SU-DHL-6 (cell line): ENCODE results near the gene LAYN.

ENCODE experiments used
- H2AFZ ChIP-seq: fragments of 200-600 bp; sonication (generic); 2 replicates; pipeline ENCODE4 v1.6.1; 2014; ENCODE audit warnings: low read depth, mild to moderate bottlenecking, moderate library complexity, mixed read lengths, antibody characterized with exemption, low read length; ENCODE audit not compliant: severe bottlenecking
- H3F3A ChIP-seq: fragments of 200-600 bp; shearing (Covaris generic); 2 replicates; pipeline ENCODE4 v1.6.0; 2016; ENCODE audit warnings: antibody characterized with exemption, mild to moderate bottlenecking; ENCODE audit not compliant: insufficient read depth
- H3K27ac ChIP-seq: fragments of 200-600 bp; sonication (generic); 2 replicates; pipeline ENCODE4 v1.5.1; 2016; ENCODE audit warnings: low read depth, mild to moderate bottlenecking, low read length, moderate library complexity, mixed read lengths
- H3K27me3 ChIP-seq: fragments of 200-600 bp; sonication (generic), shearing (Covaris generic); 2 replicates; pipeline ENCODE4 v1.6.0; 2014; ENCODE audit warnings: mild to moderate bottlenecking, low read length
- H3K36me3 ChIP-seq: fragments of 200-600 bp; sonication (generic); 2 replicates; pipeline ENCODE4 v1.6.1; 2014; ENCODE audit warnings: mild to moderate bottlenecking, low read length, mixed read lengths
- H3K4me2 ChIP-seq: fragments of 300-600, 200-600 bp; shearing (Covaris generic), sonication (generic); 2 replicates; pipeline ENCODE4 v1.6.0; 2014; ENCODE audit warnings: low read length, low read depth, mild to moderate bottlenecking; ENCODE audit not compliant: poor library complexity, severe bottlenecking
- H3K4me3 ChIP-seq: fragments of 200-600 bp; sonication (generic); 2 replicates; pipeline ENCODE4 v1.5.1; 2014; ENCODE audit warnings: antibody characterized with exemption, low read length, mild to moderate bottlenecking, mixed read lengths; ENCODE audit not compliant: insufficient read depth, poor library complexity, severe bottlenecking
- H3K79me2 ChIP-seq: fragments of 200-600 bp; sonication (generic); 2 replicates; pipeline ENCODE4 v1.6.1; 2014; ENCODE audit warnings: mild to moderate bottlenecking, low read length, moderate library complexity; ENCODE audit not compliant: insufficient read depth
- H3K9ac ChIP-seq: fragments of 200-600 bp; sonication (generic); 2 replicates; pipeline ENCODE4 v1.7.0; 2014; ENCODE audit warnings: mild to moderate bottlenecking, low read length
- H3K9me2 ChIP-seq: fragments of 200-600 bp; sonication (generic); replicated peaks from 2 replicates; pipeline ENCODE4 v1.6.1; 2014; ENCODE audit warnings: low read length; ENCODE audit not compliant: insufficient read depth
- H3K9me3 ChIP-seq: fragments of 200-600 bp; sonication (generic); 2 replicates; pipeline ENCODE4 v1.6.1; 2014; ENCODE audit warnings: low read length, mixed read lengths; ENCODE audit not compliant: insufficient read depth
- H4K20me1 ChIP-seq: fragments of 200-600 bp; sonication (generic); 2 replicates; pipeline ENCODE4 v1.6.1; 2014; ENCODE audit warnings: low read depth, mild to moderate bottlenecking, antibody characterized with exemption, low read length, moderate library complexity, mixed read lengths
- CTCF ChIP-seq: fragments of 200-600 bp; sonication (generic); IDR thresholded peaks from one replicate; pipeline ENCODE4 v1.5.1; 2017; ENCODE audit warnings: antibody characterized with exemption, mild to moderate bottlenecking, low read length, moderate library complexity; ENCODE audit not compliant: insufficient read depth, poor library complexity, severe bottlenecking
- EZH2phosphoT487 ChIP-seq: fragments of 200-600 bp; sonication (generic), shearing (Covaris generic); conservative IDR thresholded peaks from 2 replicates; pipeline ENCODE4 v1.6.1; 2018; ENCODE audit warnings: mild to moderate bottlenecking, antibody characterized with exemption, low read length, moderate library complexity, mixed read lengths

Gene LAYN

GRCh38 chr11:111540114-111540936 lies at the start of gene LAYN:
Gene LAYN, plus strand, starts transcription at chr11:111540720. Its CDS starts 124 bp downstream, at chr11:111540844.
- H3K27ac ChIP-seq, result no peak within 1 kb of the TSS
- H3K4me3 ChIP-seq, result no peak within 1 kb of the TSS
- no peaks in the 10 kb centered on the region for H3K79me2 ChIP-seq
- H3K9me3 ChIP-seq, result no peaks in the 10 kb centered on the region
- H3K9ac ChIP-seq, result no peak within 1 kb of the TSS
- no peaks in the 10 kb centered on the region for H3K36me3 ChIP-seq
- H2AFZ ChIP-seq, result no peak within 1 kb of the TSS
- H3F3A ChIP-seq, result no peaks in the 10 kb centered on the region
- H3K27me3 ChIP-seq, result no peaks in the 10 kb centered on the region
- no peak within 1 kb of the TSS for H3K4me2 ChIP-seq
- no peaks in the 10 kb centered on the region for H4K20me1 ChIP-seq
- TF ChIP-seq CTCF (no peak), EZH2phosphoT487 (no peak)
- H3K9me2 ChIP-seq, result no peaks in the 10 kb centered on the region

- no peaks in the 10 kb centered on the region for H3K27me3 ChIP-seq
- no peak overlapping the region for H2AFZ ChIP-seq
- no peaks in the 10 kb centered on the region for H3K9me2 ChIP-seq
- no peaks in the 10 kb centered on the region for H4K20me1 ChIP-seq
- no peaks in the 10 kb centered on the region for H3K79me2 ChIP-seq
- TF ChIP-seq EZH2phosphoT487 (no peak), CTCF (no peak)
- no peak overlapping the region for H3K4me3 ChIP-seq
- H3K9me3 ChIP-seq, result no peaks in the 10 kb centered on the region
- H3K36me3 ChIP-seq, result no peaks in the 10 kb centered on the region
- no peak overlapping the region for H3K9ac ChIP-seq
- H3F3A ChIP-seq, result no peaks in the 10 kb centered on the region
- no peak overlapping the region for H3K4me2 ChIP-seq
- no peak overlapping the region for H3K27ac ChIP-seq
Measured at GRCh38 chr11:111494040-111494439, 46.5 kb upstream of the LAYN start.

- H3K9me2 ChIP-seq, result no peaks in the 10 kb centered on the region
- H3F3A ChIP-seq, result no peaks in the 10 kb centered on the region
- no peak overlapping the region for H2AFZ ChIP-seq
- H3K4me3 ChIP-seq, result no peak overlapping the region
- H3K36me3 ChIP-seq, result no peaks in the 10 kb centered on the region
- H4K20me1 ChIP-seq, result no peaks in the 10 kb centered on the region
- no peak overlapping the region for H3K4me2 ChIP-seq
- TF ChIP-seq CTCF (no peak), EZH2phosphoT487 (no peak)
- H3K9me3 ChIP-seq, result no peaks in the 10 kb centered on the region
- no peak overlapping the region for H3K9ac ChIP-seq
- H3K27ac ChIP-seq, result no peak overlapping the region
- no peaks in the 10 kb centered on the region for H3K79me2 ChIP-seq
- no peaks in the 10 kb centered on the region for H3K27me3 ChIP-seq
Measured at GRCh38 chr11:111499483-111499882, 41.0 kb upstream of the LAYN start.
